ENCODE results near the gene TLR10. TPM values are rescaled to one million over a fixed set of nuclear protein-coding genes. Genes with fewer than 3 reads are reported as not detected.

The TLR10 gene
- total and polyA plus RNA-seq, 2 of the 13 experiments (the other 11 are each of a cell fraction or from before 2014, with no cell fraction given), result not detected

GRCh38 chr4:38764277-38764676 is 18.5 kb downstream of the TLR10 start:
- Histone ChIP-seq H3K9me3 (ENCODE audit: low read length) (no peaks in the 10 kb centered on the region), H3K4me1 (ENCODE audit: insufficient read depth, low read length) (no peaks in the 10 kb centered on the region), H2AFZ (ENCODE audit: low read length) (no peak overlapping the region), H4K20me1 (ENCODE audit: insufficient read depth, low read length) (no peaks in the 10 kb centered on the region), H3K4me3 (replicated peaks in 1 of 3; ENCODE audit: insufficient read depth in 1 of 3, low read depth in 2 of 3, low read length in 3 of 3) (no peak overlapping the region), H3K36me3 (replicated peaks in 1 of 2; ENCODE audit: control insufficient read depth in 1 of 2, insufficient read depth in 2 of 2, low read length in 2 of 2) (no peaks in the 10 kb centered on the region), H3K4me2 (ENCODE audit: low read depth, low read length) (no peak overlapping the region), H3K9ac (ENCODE audit: insufficient read depth, low read depth, low read length) (no peak overlapping the region), H3K27me3 (ENCODE audit: control insufficient read depth in 1 of 2, insufficient read depth in 2 of 2, low read length in 2 of 2) (peaks cover 0 to 18% of the 10 kb centered on the region in 2 experiments; a peak in 2 of 5 replicates), H3K27ac (ENCODE audit: extremely low read length, insufficient read depth, low read length) (no peak overlapping the region), H3K79me2 (ENCODE audit: insufficient read depth, low read length) (no peaks in the 10 kb centered on the region)
- ChIA-PET CTCF (ENCODE audit: low intra/inter-chr PET ratio, low total read pairs) (no interaction called here), POLR2A (no interaction called here)
- 56% methylated on average over 3 of the region's 3 CpGs for WGBS (ENCODE audit: low lambda C conversion rate)
- no peak for TF ChIP-seq ZNF383 (CRISPR knock-in tag; IDR thresholded peaks at IDR 0.05; ENCODE audit: borderline replicate concordance)
- TF ChIP-seq, protein P1, sequence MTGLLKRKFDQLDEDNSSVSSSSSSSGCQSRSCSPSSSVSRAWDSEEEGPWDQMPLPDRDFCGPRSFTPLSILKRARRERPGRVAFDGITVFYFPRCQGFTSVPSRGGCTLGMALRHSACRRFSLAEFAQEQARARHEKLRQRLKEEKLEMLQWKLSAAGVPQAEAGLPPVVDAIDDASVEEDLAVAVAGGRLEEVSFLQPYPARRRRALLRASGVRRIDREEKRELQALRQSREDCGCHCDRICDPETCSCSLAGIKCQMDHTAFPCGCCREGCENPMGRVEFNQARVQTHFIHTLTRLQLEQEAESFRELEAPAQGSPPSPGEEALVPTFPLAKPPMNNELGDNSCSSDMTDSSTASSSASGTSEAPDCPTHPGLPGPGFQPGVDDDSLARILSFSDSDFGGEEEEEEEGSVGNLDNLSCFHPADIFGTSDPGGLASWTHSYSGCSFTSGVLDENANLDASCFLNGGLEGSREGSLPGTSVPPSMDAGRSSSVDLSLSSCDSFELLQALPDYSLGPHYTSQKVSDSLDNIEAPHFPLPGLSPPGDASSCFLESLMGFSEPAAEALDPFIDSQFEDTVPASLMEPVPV (CRISPR knock-in tag; IDR thresholded peaks at IDR 0.05), result no peak
- DNase-seq (ENCODE audit: low spot score) (no peak), ATAC-seq (no peak), FAIRE-seq (no peak)
- in situ Hi-C loops (cut with HindIII; ENCODE audit: extremely low pct_ligation_motif_present, low pct_unique_long_range_greater_than_20kb), result loop anchor here (25.0 kb wide), 1 partner anchor 373 kb away; no protein-coding TSS in a partner anchor
- intact Hi-C loops (cut with micrococcal nuclease; ENCODE audit: unreplicated experiment), result no loop called here
- BruUV-seq (replicated peaks), result no TSS peak

DNA sequence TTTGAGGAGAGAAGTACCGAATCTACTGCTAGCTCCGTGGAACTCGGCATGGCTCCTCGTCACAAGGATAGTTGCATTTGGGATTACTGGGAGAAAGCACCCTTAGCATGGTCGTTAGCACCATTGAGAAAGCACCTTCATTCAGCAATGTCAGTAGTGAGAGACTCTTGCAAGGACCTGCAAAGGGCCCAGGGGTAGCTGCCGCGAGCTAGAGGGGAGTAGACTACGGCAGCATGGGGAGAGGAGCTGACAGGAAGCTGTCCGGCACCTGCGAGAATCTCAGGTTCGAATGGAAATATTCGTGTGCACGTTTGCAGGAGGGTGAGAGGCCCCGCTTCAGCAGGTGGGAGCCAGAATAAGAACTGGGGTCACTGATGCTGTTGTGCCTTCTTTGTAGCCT is 20.2 kb downstream of the TLR10 start:
- Histone ChIP-seq H3K4me1 (ENCODE audit: insufficient read depth, low read length) (no peaks in the 10 kb centered on the region), H4K20me1 (ENCODE audit: insufficient read depth, low read length) (no peaks in the 10 kb centered on the region), H3K4me3 (replicated peaks in 1 of 3; ENCODE audit: insufficient read depth in 1 of 3, low read depth in 2 of 3, low read length in 3 of 3) (no peak overlapping the region), H3K4me2 (ENCODE audit: low read depth, low read length) (no peak overlapping the region), H3K9ac (ENCODE audit: insufficient read depth, low read depth, low read length) (no peak overlapping the region), H3K27ac (ENCODE audit: extremely low read length, insufficient read depth, low read length) (no peak overlapping the region), H2AFZ (ENCODE audit: low read length) (no peak overlapping the region), H3K36me3 (replicated peaks in 1 of 2; ENCODE audit: control insufficient read depth in 1 of 2, insufficient read depth in 2 of 2, low read length in 2 of 2) (no peaks in the 10 kb centered on the region), H3K79me2 (ENCODE audit: insufficient read depth, low read length) (no peaks in the 10 kb centered on the region), H3K27me3 (ENCODE audit: control insufficient read depth in 1 of 2, insufficient read depth in 2 of 2, low read length in 2 of 2) (peaks cover 0 to 12% of the 10 kb centered on the region in 2 experiments; a peak in 2 of 5 replicates), H3K9me3 (ENCODE audit: low read length) (no peaks in the 10 kb centered on the region)
- in situ Hi-C loops (cut with HindIII; ENCODE audit: extremely low pct_ligation_motif_present, low pct_unique_long_range_greater_than_20kb), result loop anchor here (25.0 kb wide), 1 partner anchor 375 kb away; no protein-coding TSS in a partner anchor
- POLR2A ChIA-PET, result no interaction called here
- no TSS peak for BruUV-seq (replicated peaks)
- CTCF ChIA-PET (ENCODE audit: low intra/inter-chr PET ratio, low total read pairs), result no interaction called here
- WGBS (ENCODE audit: low lambda C conversion rate), result 64% methylated on average over 13 of the region's 14 CpGs
- no peak for TF ChIP-seq ZNF101 (CRISPR knock-in tag; IDR thresholded peaks at IDR 0.05; ENCODE audit: borderline replicate concordance, low read depth)
- no peak for TF ChIP-seq ZNF749 (CRISPR knock-in tag; IDR thresholded peaks at IDR 0.05; ENCODE audit: borderline replicate concordance)
- TF ChIP-seq ZFP1 (CRISPR knock-in tag; IDR thresholded peaks at IDR 0.05), result no peak
- TF ChIP-seq KLF11 (CRISPR knock-in tag; IDR thresholded peaks at IDR 0.05), result no peak
- TF ChIP-seq TBX2 (CRISPR knock-in tag; IDR thresholded peaks at IDR 0.05; ENCODE audit: borderline replicate concordance), result no peak
- TF ChIP-seq CHD4 (IDR thresholded peaks at IDR 0.05; ENCODE audit: borderline replicate concordance, low read length), result no peak
- no peak for TF ChIP-seq SMAD9 (CRISPR knock-in tag; IDR thresholded peaks at IDR 0.05)
- TF ChIP-seq GATA4 (IDR thresholded peaks at IDR 0.05; ENCODE audit: borderline replicate concordance, low read depth), result no peak
- TF ChIP-seq ZNF3 (CRISPR knock-in tag; IDR thresholded peaks at IDR 0.05), result no peak
- no peak for TF ChIP-seq IKZF4 (CRISPR knock-in tag; IDR thresholded peaks at IDR 0.05; ENCODE audit: borderline replicate concordance, low read depth, not compliant biosample characterization)
- intact Hi-C loops (cut with micrococcal nuclease; ENCODE audit: unreplicated experiment), result no loop called here
- ATAC-seq (no peak), DNase-seq (ENCODE audit: low spot score) (no peak), FAIRE-seq (no peak)
